Hepatocyte (in vitro differentiated cells): Measurements from ENCODE around the gene QSOX2. TPM values are rescaled to one million over a fixed set of nuclear protein-coding genes. Genes with fewer than 3 reads are reported as not detected.

Experiments
- DNase-seq: peaks from one replicate; pipeline ENCODE4 v3.0.0-alpha.2; 2016; ENCODE audit warnings: low spot score
- H2AFZ ChIP-seq: fragments of 200-600 bp; sonication (generic); 2 replicates; pipeline ENCODE4 v1.6.0; 2016; ENCODE audit warnings: antibody characterized with exemption, mild to moderate bottlenecking
- H3K27ac ChIP-seq: fragments of 200-600 bp; sonication (generic); 2 replicates; pipeline ENCODE4 v1.5.1; 2016; ENCODE audit warnings: mild to moderate bottlenecking
- H3K27me3 ChIP-seq: fragments of 200-600 bp; sonication (generic); 2 replicates; pipeline ENCODE4 v1.6.1; 2016
- H3K36me3 ChIP-seq: fragments of 200-600 bp; sonication (generic); replicated peaks from 2 replicates; pipeline ENCODE4 v1.5.1; 2016; ENCODE audit warnings: low read depth; ENCODE audit not compliant: insufficient read depth
- H3K4me1 ChIP-seq: fragments of 200-600 bp; sonication (generic); 2 replicates; pipeline ENCODE4 v1.5.1; 2016; ENCODE audit warnings: mild to moderate bottlenecking, moderate library complexity; ENCODE audit not compliant: insufficient read depth
- H3K4me2 ChIP-seq: fragments of 200-600 bp; sonication (generic); 2 replicates; pipeline ENCODE4 v1.6.0; 2016
- H3K4me3 ChIP-seq: fragments of 200-600 bp; sonication (generic); 2 replicates; pipeline ENCODE4 v1.5.1; 2016; ENCODE audit warnings: mild to moderate bottlenecking
- H3K79me2 ChIP-seq: fragments of 200-600 bp; sonication (generic); 2 replicates; pipeline ENCODE4 v1.6.0; 2017; ENCODE audit warnings: mild to moderate bottlenecking
- H3K9me2 ChIP-seq: fragments of 200-600 bp; sonication (generic); replicated peaks from 2 replicates; pipeline ENCODE4 v1.6.0; 2017; ENCODE audit warnings: mild to moderate bottlenecking; ENCODE audit not compliant: insufficient read depth
- H3K9me3 ChIP-seq: fragments of 200-600 bp; sonication (generic); 2 replicates; pipeline ENCODE4 v1.5.1; 2016; ENCODE audit warnings: low read depth, mild to moderate bottlenecking
- H4K20me1 ChIP-seq: fragments of 200-600 bp; sonication (generic); 2 replicates; pipeline ENCODE4 v1.6.0; 2016; ENCODE audit warnings: mild to moderate bottlenecking; ENCODE audit not compliant: insufficient read depth, poor library complexity, severe bottlenecking
- CTCF ChIP-seq: fragments of 200-600 bp; sonication (generic); IDR thresholded peaks from 2 replicates; pipeline ENCODE4 v1.5.1; 2016; ENCODE audit warnings: antibody characterized with exemption, mild to moderate bottlenecking; ENCODE audit not compliant: poor library complexity
- EZH2 ChIP-seq: fragments of 200-600 bp; sonication (generic); IDR thresholded peaks from 2 replicates; pipeline ENCODE4 v1.6.1; 2016; ENCODE audit warnings: antibody characterized with exemption, mild to moderate bottlenecking, borderline replicate concordance
- EZH2phosphoT487 ChIP-seq: fragments of 200-600 bp; sonication (generic); IDR thresholded peaks from one replicate; pipeline ENCODE4 v1.6.1; 2018; ENCODE audit warnings: antibody characterized with exemption, mild to moderate bottlenecking, low read depth, moderate library complexity; ENCODE audit not compliant: unreplicated experiment, severe bottlenecking
- WGBS: methylation state at CpG from one replicate; pipeline ENCODE4 v1.1.6; 2016; ENCODE audit warnings: low lambda C conversion rate; ENCODE audit errors: missing lambda C conversion rate; 5-methylcytosine and 5-hydroxymethylcytosine counted together
- polyA plus RNA-seq: library from polyadenylated mRNA; unstranded; fragments of >200 nt; fragmentation: Nextera tagmentation; extraction: Ambion mirVana; gene quantifications from 2 replicates; pipeline ENCODE4 v1.2.1, GENCODE V29; 2016
- total RNA-seq: library from RNA; depleted of rRNA; stranded (reverse); fragments of >200 nt; gene quantifications from 2 replicates; pipeline ENCODE4 v1.2.3, GENCODE V29; 2014

Gene QSOX2
- total and polyA plus RNA-seq, 2 experiments from 2014 or later: 3.3 to 11.0 TPM

DNA sequence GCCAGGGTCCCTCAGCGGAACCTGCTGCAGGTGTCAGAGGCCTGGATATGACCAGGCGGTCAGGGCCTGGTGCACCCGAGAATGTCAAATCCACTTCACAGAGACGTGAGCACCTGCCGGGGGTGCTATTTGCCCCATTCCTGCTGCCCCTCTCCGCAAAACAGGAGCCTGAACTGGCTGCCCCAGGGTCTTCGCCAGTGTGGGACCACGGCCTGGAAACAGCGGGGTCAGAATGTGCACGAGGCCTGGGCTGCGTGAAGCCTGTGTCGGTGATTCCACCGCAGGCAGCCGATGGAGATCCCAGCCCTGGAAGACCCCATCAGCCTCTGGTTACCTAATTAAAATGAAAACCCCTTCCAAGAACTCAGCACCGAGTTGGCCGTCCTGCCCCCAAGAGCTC, 85.8 kb downstream of the QSOX2 start:
- Histone ChIP-seq H4K20me1 (no peaks in the 10 kb centered on the region), H3K27ac (no peak overlapping the region), H3K4me1 (no peaks in the 10 kb centered on the region), H3K79me2 (no peaks in the 10 kb centered on the region), H2AFZ (no peak overlapping the region), H3K4me3 (no peak overlapping the region), H3K4me2 (no peak overlapping the region), H3K9me3 (no peaks in the 10 kb centered on the region), H3K27me3 (no peaks in the 10 kb centered on the region), H3K9me2 (no peaks in the 10 kb centered on the region), H3K36me3 (no peaks in the 10 kb centered on the region)
- TF ChIP-seq EZH2: no peak
- TF ChIP-seq EZH2phosphoT487: no peak
- TF ChIP-seq CTCF: no peak
- WGBS: 88% methylated on average over 16 of the region's 16 CpGs
- no peak for DNase-seq

GRCh38 chr9:136157477-136158265, 87.9 kb downstream of the QSOX2 start:
- Histone ChIP-seq H3K9me2 (no peaks in the 10 kb centered on the region), H3K4me1 (no peaks in the 10 kb centered on the region), H2AFZ (no peak overlapping the region), H3K4me2 (no peak overlapping the region), H3K4me3 (no peak overlapping the region), H3K79me2 (no peaks in the 10 kb centered on the region), H3K27me3 (no peaks in the 10 kb centered on the region), H3K36me3 (no peaks in the 10 kb centered on the region), H4K20me1 (no peaks in the 10 kb centered on the region), H3K27ac (no peak overlapping the region), H3K9me3 (no peaks in the 10 kb centered on the region)
- TF ChIP-seq EZH2: no peak
- 86% methylated on average over 20 of the region's 20 CpGs for WGBS
- no peak for DNase-seq

Other genes with a start within 250 kb of the QSOX2 start
- gene NACC2, start 150.5 kb downstream of the QSOX2 start, total RNA-seq: 12.3 and 13.0 TPM in 2 replicates
- gene NACC2, start 150.5 kb downstream of the QSOX2 start, polyA plus RNA-seq: 7.1 and 11.0 TPM in 2 replicates
- 32.9 and 37.8 TPM in 2 replicates for gene TMEM250, start 126.9 kb downstream of the QSOX2 start, total RNA-seq
- gene TMEM250, start 126.9 kb downstream of the QSOX2 start, polyA plus RNA-seq: 45.3 and 47.6 TPM in 2 replicates
- not detected in 2 replicates for gene LHX3, start 40.7 kb downstream of the QSOX2 start, total RNA-seq
- gene LHX3, start 40.7 kb downstream of the QSOX2 start, polyA plus RNA-seq: not detected in 2 replicates
- gene CCDC187, start 58.3 kb upstream of the QSOX2 start, total RNA-seq: 0.16 and 0.60 TPM in 2 replicates
- gene CCDC187, start 58.3 kb upstream of the QSOX2 start, polyA plus RNA-seq: 0.23 and 0.75 TPM in 2 replicates
- 25.5 and 27.3 TPM in 2 replicates for gene GPSM1, start 81.7 kb upstream of the QSOX2 start, total RNA-seq
- gene GPSM1, start 81.7 kb upstream of the QSOX2 start, polyA plus RNA-seq: 27.2 and 30.0 TPM in 2 replicates
- gene DNLZ, start 117.9 kb upstream of the QSOX2 start, total RNA-seq: 10.4 and 21.5 TPM in 2 replicates
- 24.3 and 25.3 TPM in 2 replicates for gene DNLZ, start 117.9 kb upstream of the QSOX2 start, polyA plus RNA-seq
- gene CARD9, start 127.9 kb upstream of the QSOX2 start, total RNA-seq: 0.68 and 0.80 TPM in 2 replicates
- gene CARD9, start 127.9 kb upstream of the QSOX2 start, polyA plus RNA-seq: 1.5 and 2.5 TPM in 2 replicates
- 5.3 and 10.5 TPM in 2 replicates for gene SNAPC4, start 154.4 kb upstream of the QSOX2 start, total RNA-seq
- 6.3 and 8.7 TPM in 2 replicates for gene SNAPC4, start 154.4 kb upstream of the QSOX2 start, polyA plus RNA-seq
- 38.2 and 50.1 TPM in 2 replicates for gene ENTR1, start 164.8 kb upstream of the QSOX2 start, total RNA-seq
- gene ENTR1, start 164.8 kb upstream of the QSOX2 start, polyA plus RNA-seq: 33.5 and 43.6 TPM in 2 replicates
- gene PMPCA, start 164.8 kb upstream of the QSOX2 start, total RNA-seq: 45.1 and 45.8 TPM in 2 replicates
- 85.7 and 87.3 TPM in 2 replicates for gene PMPCA, start 164.8 kb upstream of the QSOX2 start, polyA plus RNA-seq
- 5.3 and 6.0 TPM in 2 replicates for gene INPP5E, start 194.0 kb upstream of the QSOX2 start, total RNA-seq
- gene INPP5E, start 194.0 kb upstream of the QSOX2 start, polyA plus RNA-seq: 7.1 and 12.9 TPM in 2 replicates
- 22.5 and 42.7 TPM in 2 replicates for gene SEC16A, start 237.2 kb upstream of the QSOX2 start, total RNA-seq
- gene SEC16A, start 237.2 kb upstream of the QSOX2 start, polyA plus RNA-seq: 42.0 and 45.4 TPM in 2 replicates